HG03460 (cell line): ENCODE results near the gene RASSF5.
"Not testable (repeated sequence)": the region's sequence is repeated elsewhere in the genome, so short reads cannot be mapped to it uniquely, and the experiment has no call there.

Source experiments
- ATAC-seq: cut with Tn5 transposase; IDR thresholded peaks from one replicate; pipeline ENCODE4 v1.9.1; 2021; ENCODE audit not compliant: unreplicated experiment

Gene RASSF5

GRCh38 chr1:206566999-206567398 is 59.7 kb downstream of the RASSF5 start:
- no peak for ATAC-seq

- ATAC-seq = no peak
These were observed 60.9 kb downstream of the RASSF5 start for GRCh38 chr1:206568256-206568655.

- ATAC-seq = no peak
These were observed 61.5 kb downstream of the RASSF5 start for GRCh38 chr1:206568779-206569352.

- no peak for ATAC-seq
These were observed 62.2 kb downstream of the RASSF5 start for GRCh38 chr1:206569556-206569955.

- ATAC-seq = no peak
These were observed 63.2 kb downstream of the RASSF5 start for GRCh38 chr1:206570529-206570928.

- no peak for ATAC-seq
These were observed 65.5 kb downstream of the RASSF5 start for GRCh38 chr1:206572835-206573234.

- ATAC-seq = no peak
These were observed 66.0 kb downstream of the RASSF5 start for GRCh38 chr1:206573319-206573718.

- ATAC-seq = no peak
These were observed 66.4 kb downstream of the RASSF5 start for GRCh38 chr1:206573762-206574161.

- peak; percentile 38 for ATAC-seq
These were observed 68.0 kb downstream of the RASSF5 start for GRCh38 chr1:206575165-206575893.

GRCh38 chr1:206575894-206576737 is 68.8 kb downstream of the RASSF5 start:
- ATAC-seq = no peak

- no peak for ATAC-seq
These were observed 70.3 kb downstream of the RASSF5 start for GRCh38 chr1:206577626-206578025.

- ATAC-seq = no peak
These were observed 71.0 kb downstream of the RASSF5 start for GRCh38 chr1:206578068-206578977.

- no peak for ATAC-seq
These were observed 71.6 kb downstream of the RASSF5 start for GRCh38 chr1:206578978-206579374.

- ATAC-seq = peak; percentile 77
These were observed 72.6 kb downstream of the RASSF5 start for GRCh38 chr1:206579747-206580437.

- no peak for ATAC-seq
These were observed 73.2 kb downstream of the RASSF5 start for GRCh38 chr1:206580438-206581113.

GRCh38 chr1:206581114-206581497 is 73.8 kb downstream of the RASSF5 start:
- not testable (repeated sequence) for ATAC-seq

- ATAC-seq = no peak
These were observed 74.2 kb downstream of the RASSF5 start for GRCh38 chr1:206581571-206581981.

GRCh38 chr1:206582537-206582936 is 75.2 kb downstream of the RASSF5 start:
- no peak for ATAC-seq

- ATAC-seq = no peak
These were observed 75.8 kb downstream of the RASSF5 start for GRCh38 chr1:206582971-206583706.
